Caki2 (cell line): ENCODE results near the gene MAML3. TPM values are rescaled to one million over a fixed set of nuclear protein-coding genes. Genes with fewer than 3 reads are reported as not detected.

Source experiments
- DNase-seq: peaks from one replicate; pipeline ENCODE4 v3.0.0-alpha.2; 2015; ENCODE audit warnings: low read depth
- in situ Hi-C: cut with HindIII; loops from 2 replicates; pipeline ENCODE4 v1.10.0; 2016; ENCODE audit warnings: low sequenced_read_pairs, low pct_unique_long_range_greater_than_20kb, mixed read lengths
- total RNA-seq: library from RNA; depleted of rRNA; stranded (reverse); fragments of >200 nt; shearing (Covaris generic); gene quantifications from 2 replicates; pipeline ENCODE4 v1.2.3, GENCODE V29; 2014; ENCODE audit warnings: low replicate concordance

MAML3 gene
- total RNA-seq, 1 experiment from 2014 or later, result 0.61 TPM

- no peak for DNase-seq
- in situ Hi-C loops, result no loop called here
Measured at GRCh38 chr4:139889901-139890300, 264.1 kb downstream of the MAML3 start.

GRCh38 chr4:139889264-139889663 lies 264.7 kb downstream of the MAML3 start:
- in situ Hi-C loops, result no loop called here
- no peak for DNase-seq

- in situ Hi-C loops, result no loop called here
- peak; percentile 35 for DNase-seq
Measured at GRCh38 chr4:139887962-139888735, 265.8 kb downstream of the MAML3 start.

- no peak for DNase-seq
- in situ Hi-C loops, result no loop called here
Measured at GRCh38 chr4:139887376-139887802, 266.6 kb downstream of the MAML3 start.

- in situ Hi-C loops, result no loop called here
Measured at GRCh38 chr4:139886798-139887197, 267.2 kb downstream of the MAML3 start.

GRCh38 chr4:139884438-139884837 lies 269.5 kb downstream of the MAML3 start:
- DNase-seq, result no peak
- in situ Hi-C loops, result no loop called here

More at GRCh38 chr4:139886798-139887197, 267.2 kb downstream of the MAML3 start:
- no peak for DNase-seq

GRCh38 chr4:139880841-139881240 lies 273.1 kb downstream of the MAML3 start:
- in situ Hi-C loops, result no loop called here
- DNase-seq, result no peak

GRCh38 chr4:139878050-139878449 lies 275.9 kb downstream of the MAML3 start:
- no peak for DNase-seq
- in situ Hi-C loops, result no loop called here

GRCh38 chr4:139876337-139876941 lies 277.5 kb downstream of the MAML3 start:
- DNase-seq, result no peak
- in situ Hi-C loops, result no loop called here

GRCh38 chr4:139875411-139875825 lies 278.6 kb downstream of the MAML3 start:
- in situ Hi-C loops, result no loop called here
- no peak for DNase-seq

GRCh38 chr4:139873111-139873860 lies 280.7 kb downstream of the MAML3 start:
- in situ Hi-C loops, result no loop called here
- no peak for DNase-seq

GRCh38 chr4:139872274-139872673 lies 281.7 kb downstream of the MAML3 start:
- in situ Hi-C loops, result no loop called here

GRCh38 chr4:139869810-139870209 lies 284.2 kb downstream of the MAML3 start:
- in situ Hi-C loops, result no loop called here
- no peak for DNase-seq

More at GRCh38 chr4:139872274-139872673, 281.7 kb downstream of the MAML3 start:
- peak; percentile 23 for DNase-seq

- in situ Hi-C loops, result no loop called here
- no peak for DNase-seq
Measured at GRCh38 chr4:139866276-139866962, 287.6 kb downstream of the MAML3 start.

- in situ Hi-C loops, result no loop called here
- no peak for DNase-seq
Measured at GRCh38 chr4:139865537-139865936, 288.4 kb downstream of the MAML3 start.

GRCh38 chr4:139863531-139863930 lies 290.5 kb downstream of the MAML3 start:
- in situ Hi-C loops, result no loop called here
- no peak for DNase-seq

GRCh38 chr4:139861471-139861870 lies 292.5 kb downstream of the MAML3 start:
- in situ Hi-C loops, result no loop called here
- DNase-seq, result no peak

GRCh38 chr4:139860435-139861024 lies 293.5 kb downstream of the MAML3 start:
- in situ Hi-C loops, result no loop called here
- no peak for DNase-seq
